Prostate gland (tissue), 2 donors: ENCODE results near the gene POLE2.
"Not testable (repeated sequence)": the region's sequence is repeated elsewhere in the genome, so short reads cannot be mapped to it uniquely, and the experiment has no call there.

Experiments used
- CTCF ChIP-seq, 4 experiments: fragments of 200-600 bp in 2 of 4; fragments of 450-650 bp in 2 of 4; sonication (generic) in 2 of 4; IDR thresholded peaks; 1 replicate in 3 of 4; 2 replicates in 1 of 4; pipeline ENCODE4 v1.5.1; 2016 to 2019; ENCODE audit warnings: antibody characterized with exemption in 4 of 4, mild to moderate bottlenecking in 2 of 4, moderate library complexity in 2 of 4
- POLR2A ChIP-seq: fragments of 450-650 bp; IDR thresholded peaks from one replicate; pipeline ENCODE4 v1.6.1; 2016; ENCODE audit warnings: antibody characterized with exemption, mild to moderate bottlenecking
- POLR2AphosphoS5 ChIP-seq: sonication (generic); formaldehyde crosslinking; IDR thresholded peaks from one replicate; pipeline ENCODE4 v1.6.1; 2017; ENCODE audit warnings: antibody characterized with exemption

GRCh38 chr14:49657500-49657899 lies 30.5 kb downstream of the POLE2 start:
- not testable (repeated sequence) for TF ChIP-seq CTCF (IDR thresholded peaks at IDR 0.05); POLR2A; POLR2AphosphoS5
